ENCODE results near the gene FKBP2. TPM values are rescaled to one million over a fixed set of nuclear protein-coding genes. Genes with fewer than 3 reads are reported as not detected.

Gene FKBP2
- total RNA-seq, 1 donor from 2014 or later: 66.0 TPM

DNA sequence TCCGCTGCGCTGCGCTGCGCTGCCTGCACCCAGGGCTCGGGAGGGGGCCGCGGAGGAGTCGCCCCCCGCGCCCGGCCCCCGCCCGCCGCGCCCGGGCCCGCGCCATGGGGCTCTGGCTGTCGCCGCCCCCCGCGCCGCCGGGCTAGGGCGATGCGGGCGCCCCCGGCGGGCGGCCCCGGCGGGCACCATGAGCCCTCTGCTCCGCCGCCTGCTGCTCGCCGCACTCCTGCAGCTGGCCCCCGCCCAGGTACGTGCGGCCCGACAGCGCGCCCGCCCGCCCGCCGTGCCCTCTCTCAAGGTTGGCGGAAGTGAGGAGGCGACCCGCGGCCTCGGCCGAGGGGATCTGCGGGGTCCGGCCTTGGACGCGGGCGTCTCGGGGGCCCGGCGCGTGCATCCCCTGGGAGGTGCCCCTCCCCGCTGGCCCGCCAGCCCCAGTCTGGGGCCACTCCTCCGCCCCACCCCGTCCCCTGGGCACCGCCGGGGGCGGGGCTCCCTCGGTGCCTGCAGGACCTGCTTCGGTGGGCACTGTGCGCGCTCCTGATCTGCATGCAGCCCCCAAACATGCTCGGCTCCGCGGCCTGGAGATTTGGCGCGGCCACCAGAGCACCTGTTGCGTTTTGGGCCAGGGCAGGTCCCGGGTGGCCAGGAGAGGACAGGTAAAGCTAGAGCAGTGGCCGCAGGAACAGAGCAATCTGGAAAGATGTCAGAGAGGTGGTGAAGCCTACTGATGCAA lies 6.1 kb upstream of the FKBP2 start:
- Histone ChIP-seq H3K4me3 (peak overlapping the region; percentile 62 to 94), H3K27ac (peak overlapping the region; percentile 94), H3K4me1 (peaks cover 61% of the 10 kb centered on the region), H3K9me3 (no peaks in the 10 kb centered on the region), H3K36me3 (peaks cover 0 to 18% of the 10 kb centered on the region in 2 donors), H3K27me3 (no peaks in the 10 kb centered on the region)
- intact Hi-C loops (cut with DNase I): loop anchor here (5.0 kb wide), 1 partner anchor 72 kb away; the partner anchor contains the start of gene ESRRA
- no peak for DNase-seq (ENCODE audit: extremely low spot score in 2 of 2)
- TF ChIP-seq, protein P1, sequence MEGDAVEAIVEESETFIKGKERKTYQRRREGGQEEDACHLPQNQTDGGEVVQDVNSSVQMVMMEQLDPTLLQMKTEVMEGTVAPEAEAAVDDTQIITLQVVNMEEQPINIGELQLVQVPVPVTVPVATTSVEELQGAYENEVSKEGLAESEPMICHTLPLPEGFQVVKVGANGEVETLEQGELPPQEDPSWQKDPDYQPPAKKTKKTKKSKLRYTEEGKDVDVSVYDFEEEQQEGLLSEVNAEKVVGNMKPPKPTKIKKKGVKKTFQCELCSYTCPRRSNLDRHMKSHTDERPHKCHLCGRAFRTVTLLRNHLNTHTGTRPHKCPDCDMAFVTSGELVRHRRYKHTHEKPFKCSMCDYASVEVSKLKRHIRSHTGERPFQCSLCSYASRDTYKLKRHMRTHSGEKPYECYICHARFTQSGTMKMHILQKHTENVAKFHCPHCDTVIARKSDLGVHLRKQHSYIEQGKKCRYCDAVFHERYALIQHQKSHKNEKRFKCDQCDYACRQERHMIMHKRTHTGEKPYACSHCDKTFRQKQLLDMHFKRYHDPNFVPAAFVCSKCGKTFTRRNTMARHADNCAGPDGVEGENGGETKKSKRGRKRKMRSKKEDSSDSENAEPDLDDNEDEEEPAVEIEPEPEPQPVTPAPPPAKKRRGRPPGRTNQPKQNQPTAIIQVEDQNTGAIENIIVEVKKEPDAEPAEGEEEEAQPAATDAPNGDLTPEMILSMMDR (IDR thresholded peaks at IDR 0.05): no peak
- TF ChIP-seq POLR2AphosphoS5 (IDR thresholded peaks at IDR 0.05; ENCODE audit: insufficient read depth in 1 of 2, low read depth in 1 of 2): peak in 1 of 2 donors; percentile 39
- peak in 1 of 2 donors; percentile 20 for TF ChIP-seq POLR2A (IDR thresholded peaks at IDR 0.05)

DNA sequence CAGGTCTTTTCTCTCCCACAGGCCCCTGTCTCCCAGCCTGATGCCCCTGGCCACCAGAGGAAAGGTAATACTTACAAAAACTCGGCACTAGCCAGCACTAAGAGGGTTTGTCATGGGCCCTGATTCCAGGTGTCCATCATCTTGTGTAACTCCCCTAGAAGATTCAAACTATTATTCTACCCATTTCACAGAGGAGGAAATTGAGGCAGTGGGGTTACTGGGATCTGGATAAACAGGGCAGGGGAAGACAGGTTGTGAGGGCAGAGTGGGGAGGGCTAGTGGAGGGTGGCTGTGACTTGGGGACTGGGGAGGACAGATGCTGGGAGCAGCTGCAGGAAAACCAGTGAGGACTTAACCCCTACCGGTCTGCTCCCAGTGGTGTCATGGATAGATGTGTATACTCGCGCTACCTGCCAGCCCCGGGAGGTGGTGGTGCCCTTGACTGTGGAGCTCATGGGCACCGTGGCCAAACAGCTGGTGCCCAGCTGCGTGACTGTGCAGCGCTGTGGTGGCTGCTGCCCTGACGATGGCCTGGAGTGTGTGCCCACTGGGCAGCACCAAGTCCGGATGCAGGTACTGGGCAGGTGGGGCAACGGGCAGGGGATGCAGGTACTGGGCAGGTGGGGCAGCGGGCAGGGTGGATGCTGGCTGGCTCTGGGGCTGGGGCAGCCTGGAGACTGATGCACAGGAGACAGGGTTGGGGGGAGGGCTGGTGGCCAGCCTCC lies 5.3 kb upstream of the FKBP2 start:
- no peaks in the 10 kb centered on the region for H3K27me3 ChIP-seq
- H3K27ac ChIP-seq: peak overlapping the region; percentile 94
- intact Hi-C loops (cut with DNase I): loop anchor here (5.0 kb wide), 1 partner anchor 72 kb away; the partner anchor contains the start of gene ESRRA
- peak overlapping the region; percentile 62 to 94 for H3K4me3 ChIP-seq
- H3K36me3 ChIP-seq: peaks cover 0 to 18% of the 10 kb centered on the region in 2 donors
- TF ChIP-seq POLR2A (IDR thresholded peaks at IDR 0.05) (no peak), POLR2AphosphoS5 (IDR thresholded peaks at IDR 0.05; ENCODE audit: insufficient read depth in 1 of 2, low read depth in 1 of 2) (no peak)
- TF ChIP-seq, protein P1 (IDR thresholded peaks at IDR 0.05): no peak
- H3K4me1 ChIP-seq: peaks cover 65% of the 10 kb centered on the region
- no peaks in the 10 kb centered on the region for H3K9me3 ChIP-seq
- DNase-seq (ENCODE audit: extremely low spot score in 2 of 2): no peak

GRCh38 chr11:64237484-64237951 lies 3.4 kb upstream of the FKBP2 start:
- no peak for DNase-seq (ENCODE audit: extremely low spot score in 2 of 2)
- H3K9me3 ChIP-seq: no peaks in the 10 kb centered on the region
- H3K4me3 ChIP-seq: no peak overlapping the region
- TF ChIP-seq POLR2A (IDR thresholded peaks at IDR 0.05): no peak
- no peak for TF ChIP-seq POLR2AphosphoS5 (IDR thresholded peaks at IDR 0.05; ENCODE audit: insufficient read depth in 1 of 2, low read depth in 1 of 2)
- TF ChIP-seq, protein P1 (IDR thresholded peaks at IDR 0.05): no peak
- intact Hi-C loops (cut with DNase I): loop anchor here (5.0 kb wide), 1 partner anchor 70 kb away; the partner anchor contains the start of gene ESRRA
- peaks cover 0 to 18% of the 10 kb centered on the region in 2 donors for H3K36me3 ChIP-seq
- H3K27me3 ChIP-seq: no peaks in the 10 kb centered on the region
- H3K4me1 ChIP-seq: peaks cover 55% of the 10 kb centered on the region
- H3K27ac ChIP-seq: peak overlapping the region; percentile 56

- TF ChIP-seq POLR2A (IDR thresholded peaks at IDR 0.05) (no peak), POLR2AphosphoS5 (IDR thresholded peaks at IDR 0.05; ENCODE audit: insufficient read depth in 1 of 2, low read depth in 1 of 2) (no peak)
- TF ChIP-seq, protein P1 (IDR thresholded peaks at IDR 0.05): no peak
- peaks cover 0 to 18% of the 10 kb centered on the region in 2 donors for H3K36me3 ChIP-seq
- no peaks in the 10 kb centered on the region for H3K27me3 ChIP-seq
- intact Hi-C loops (cut with DNase I): loop anchor here (5.0 kb wide), 1 partner anchor 69 kb away; the partner anchor contains the start of gene ESRRA
- H3K4me3 ChIP-seq: no peak overlapping the region
- peaks cover 57% of the 10 kb centered on the region for H3K4me1 ChIP-seq
- no peak for DNase-seq (ENCODE audit: extremely low spot score in 2 of 2)
- peak overlapping the region; percentile 56 for H3K27ac ChIP-seq
- no peaks in the 10 kb centered on the region for H3K9me3 ChIP-seq
Observed at GRCh38 chr11:64238076-64238475, 2.8 kb upstream of the FKBP2 start.
